PC-9 (cell line): Measurements from ENCODE around the gene PADI3.

ENCODE experiments used
- CTCF ChIP-seq: fragments of 200-600 bp; sonication (generic); conservative IDR thresholded peaks from 2 replicates; pipeline ENCODE4 v1.6.1; 2017; ENCODE audit warnings: mixed run types, antibody characterized with exemption, mild to moderate bottlenecking, moderate library complexity
- EZH2 ChIP-seq: fragments of 200-600 bp; sonication (generic); IDR thresholded peaks from 2 replicates; pipeline ENCODE4 v1.8.0; 2017; ENCODE audit warnings: antibody characterized with exemption, low read depth

- TF ChIP-seq CTCF (no peak), EZH2 (no peak)
Measured at GRCh38 chr1:17239420-17239819, 9.5 kb upstream of the PADI3 start.
